DOHH2 (cell line): Measurements from ENCODE around the gene TPPP3.
"Not testable (repeated sequence)": the region's sequence is repeated elsewhere in the genome, so short reads cannot be mapped to it uniquely, and the experiment has no call there.

Source experiments
- H3F3A ChIP-seq: fragments of 200-600 bp; sonication (generic), shearing (Covaris generic); 2 replicates; pipeline ENCODE4 v1.6.0; 2016; ENCODE audit warnings: antibody characterized with exemption, mild to moderate bottlenecking; ENCODE audit not compliant: control insufficient read depth, insufficient read depth
- H3K27ac ChIP-seq: fragments of 200-600 bp; sonication (generic); 2 replicates; pipeline ENCODE4 v1.5.1; 2014; ENCODE audit warnings: low read depth, mild to moderate bottlenecking, low read length, moderate library complexity
- H3K27me3 ChIP-seq: fragments of 200-600 bp; sonication (generic); 2 replicates; pipeline ENCODE4 v1.6.1; 2014; ENCODE audit warnings: mild to moderate bottlenecking, low read length, mixed read lengths; ENCODE audit not compliant: control insufficient read depth
- H3K36me3 ChIP-seq: fragments of 200-600 bp; sonication (generic); 2 replicates; pipeline ENCODE4 v1.6.1; 2014; ENCODE audit warnings: mild to moderate bottlenecking, low read length, moderate library complexity, mixed read lengths; ENCODE audit not compliant: control insufficient read depth
- H3K4me1 ChIP-seq: fragments of 200-600 bp; sonication (generic); 2 replicates; pipeline ENCODE4 v1.6.1; 2014; ENCODE audit warnings: mild to moderate bottlenecking, low read length, mixed read lengths; ENCODE audit not compliant: control insufficient read depth
- H3K4me2 ChIP-seq: fragments of 200-600 bp; sonication (generic); 2 replicates; pipeline ENCODE4 v1.6.0; 2014; ENCODE audit warnings: mild to moderate bottlenecking, low read length, moderate library complexity
- H3K4me3 ChIP-seq: fragments of 200-600 bp; sonication (generic); 2 replicates; pipeline ENCODE4 v1.5.1; 2014; ENCODE audit warnings: mild to moderate bottlenecking, low read length, mixed read lengths
- H3K79me2 ChIP-seq: fragments of 200-600 bp; sonication (generic); 2 replicates; pipeline ENCODE4 v1.6.1; 2014; ENCODE audit warnings: mild to moderate bottlenecking, low read length, mixed read lengths; ENCODE audit not compliant: control insufficient read depth
- H3K9me2 ChIP-seq: fragments of 200-600 bp; sonication (generic); replicated peaks from 2 replicates; pipeline ENCODE4 v1.6.1; 2014; ENCODE audit warnings: mild to moderate bottlenecking, low read length, mixed read lengths; ENCODE audit not compliant: control insufficient read depth
- H3K9me3 ChIP-seq: fragments of 200-600 bp; sonication (generic); 2 replicates; pipeline ENCODE4 v1.6.1; 2014; ENCODE audit warnings: antibody characterized with exemption, low read length, mixed read lengths; ENCODE audit not compliant: control insufficient read depth, insufficient read depth
- H4K20me1 ChIP-seq: fragments of 200-600 bp; sonication (generic); 2 replicates; pipeline ENCODE4 v1.6.0; 2014; ENCODE audit warnings: low read depth, mild to moderate bottlenecking, antibody characterized with exemption, low read length, moderate library complexity; ENCODE audit not compliant: control insufficient read depth, insufficient read depth
- EZH2phosphoT487 ChIP-seq: fragments of 200-600 bp; sonication (generic); IDR thresholded peaks from 2 replicates; pipeline ENCODE4 v1.6.1; 2017; ENCODE audit warnings: borderline replicate concordance, mild to moderate bottlenecking, antibody characterized with exemption, low read length, moderate library complexity, mixed read lengths
- TF ChIP-seq, protein P1 (sequence below): fragments of 200-600 bp; sonication (generic); IDR thresholded peaks from one replicate; pipeline ENCODE4 v1.5.1; 2014; ENCODE audit warnings: antibody characterized with exemption, mild to moderate bottlenecking, low read depth, low read length; ENCODE audit not compliant: poor library complexity, severe bottlenecking

Gene TPPP3

DNA sequence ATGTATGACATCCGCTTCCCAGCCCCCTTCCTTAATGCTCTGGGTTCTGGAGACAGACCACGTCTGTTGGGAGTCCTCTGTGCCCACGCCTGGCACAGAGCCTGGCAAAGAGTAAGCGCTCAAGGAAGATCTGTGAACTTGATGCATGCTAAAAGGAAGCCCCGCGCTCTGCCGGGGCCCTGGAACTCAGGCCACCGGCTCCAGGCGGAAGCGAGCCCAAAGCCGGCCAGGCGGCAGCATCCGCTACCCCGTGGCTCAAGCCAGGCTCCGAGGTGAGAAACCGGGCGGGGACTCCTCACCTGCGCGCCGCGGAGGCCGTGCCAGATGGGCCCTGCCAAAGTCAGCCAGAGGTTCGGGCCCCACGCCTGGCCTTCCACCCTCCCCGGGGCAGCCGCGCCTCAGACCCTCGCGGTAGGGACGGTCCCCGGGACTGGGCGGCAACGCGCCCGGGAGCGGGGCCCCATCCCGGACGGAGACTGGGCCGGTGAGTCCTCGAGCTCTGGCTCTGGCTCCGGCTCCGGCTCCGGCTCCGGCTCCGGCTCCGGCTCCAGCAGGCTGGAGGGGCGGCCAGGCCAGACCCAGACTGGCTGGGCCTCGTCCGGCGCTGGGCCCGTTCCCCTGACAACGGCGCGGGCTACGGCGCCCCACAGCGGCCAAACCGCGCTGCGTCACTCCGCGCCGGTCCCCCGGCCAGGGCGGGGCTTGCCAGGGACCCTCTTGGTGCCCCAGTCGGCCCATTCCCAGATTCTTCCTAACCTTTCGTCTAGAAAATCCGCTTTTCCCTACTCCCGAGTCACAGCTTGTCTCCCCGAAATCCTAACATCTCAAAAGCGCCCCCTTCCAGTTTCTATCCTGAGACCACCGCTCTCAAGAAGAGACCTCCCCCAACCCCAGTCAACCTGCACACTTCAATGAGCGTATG lies 22.8 kb upstream of the TPPP3 start, which contains the start of gene ZDHHC1:
Gene ZDHHC1, minus strand, starts transcription at position 606 of the 922 bp plus-strand sequence. CDS start 8,702 bp downstream, outside the sequence.
- Histone ChIP-seq H3K9me2 (no peaks in the 10 kb centered on the region), H3F3A (no peaks in the 10 kb centered on the region), H3K4me3 (peak within 1 kb of the TSS; percentile 72), H3K4me1 (peaks cover 14% of the 10 kb centered on the region), H3K4me2 (peak within 1 kb of the TSS; percentile 79), H3K36me3 (no peaks in the 10 kb centered on the region), H3K79me2 (no peaks in the 10 kb centered on the region), H3K27me3 (peaks cover 35% of the 10 kb centered on the region), H3K9me3 (no peaks in the 10 kb centered on the region), H3K27ac (no peak within 1 kb of the TSS), H4K20me1 (no peaks in the 10 kb centered on the region)
- no peak for TF ChIP-seq EZH2phosphoT487
- TF ChIP-seq, protein P1, sequence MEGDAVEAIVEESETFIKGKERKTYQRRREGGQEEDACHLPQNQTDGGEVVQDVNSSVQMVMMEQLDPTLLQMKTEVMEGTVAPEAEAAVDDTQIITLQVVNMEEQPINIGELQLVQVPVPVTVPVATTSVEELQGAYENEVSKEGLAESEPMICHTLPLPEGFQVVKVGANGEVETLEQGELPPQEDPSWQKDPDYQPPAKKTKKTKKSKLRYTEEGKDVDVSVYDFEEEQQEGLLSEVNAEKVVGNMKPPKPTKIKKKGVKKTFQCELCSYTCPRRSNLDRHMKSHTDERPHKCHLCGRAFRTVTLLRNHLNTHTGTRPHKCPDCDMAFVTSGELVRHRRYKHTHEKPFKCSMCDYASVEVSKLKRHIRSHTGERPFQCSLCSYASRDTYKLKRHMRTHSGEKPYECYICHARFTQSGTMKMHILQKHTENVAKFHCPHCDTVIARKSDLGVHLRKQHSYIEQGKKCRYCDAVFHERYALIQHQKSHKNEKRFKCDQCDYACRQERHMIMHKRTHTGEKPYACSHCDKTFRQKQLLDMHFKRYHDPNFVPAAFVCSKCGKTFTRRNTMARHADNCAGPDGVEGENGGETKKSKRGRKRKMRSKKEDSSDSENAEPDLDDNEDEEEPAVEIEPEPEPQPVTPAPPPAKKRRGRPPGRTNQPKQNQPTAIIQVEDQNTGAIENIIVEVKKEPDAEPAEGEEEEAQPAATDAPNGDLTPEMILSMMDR: peak; percentile 78

DNA sequence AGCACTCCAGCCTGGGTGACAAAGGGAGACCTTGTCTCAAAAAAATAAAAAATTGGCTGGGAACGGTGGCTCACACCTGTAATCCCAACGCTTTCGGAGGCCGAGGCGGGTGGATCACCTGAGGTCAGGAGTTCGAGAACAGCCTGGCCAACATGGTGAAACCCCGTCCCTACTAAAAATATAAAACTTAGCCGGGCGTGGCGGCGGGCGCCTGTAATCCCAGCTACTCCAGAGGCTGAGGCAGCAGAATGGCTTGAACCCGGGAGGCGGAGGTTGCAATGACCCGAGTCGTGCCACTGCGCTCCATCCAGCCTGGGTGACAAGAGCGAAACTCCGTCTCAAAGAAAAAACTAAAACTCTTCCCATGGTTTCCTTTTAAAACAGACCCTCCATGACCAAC lies 22.1 kb upstream of the TPPP3 start:
- not testable (repeated sequence) for H3K79me2 ChIP-seq, H3K27ac ChIP-seq, H3K9me3 ChIP-seq, H4K20me1 ChIP-seq, H3K36me3 ChIP-seq, H3F3A ChIP-seq, H3K9me2 ChIP-seq
- Histone ChIP-seq H3K4me1 (peaks cover 14% of the 10 kb centered on the region), H3K4me2 (peak overlapping the region; percentile 79), H3K27me3 (peaks cover 35% of the 10 kb centered on the region), H3K4me3 (peak overlapping the region; percentile 72)

DNA sequence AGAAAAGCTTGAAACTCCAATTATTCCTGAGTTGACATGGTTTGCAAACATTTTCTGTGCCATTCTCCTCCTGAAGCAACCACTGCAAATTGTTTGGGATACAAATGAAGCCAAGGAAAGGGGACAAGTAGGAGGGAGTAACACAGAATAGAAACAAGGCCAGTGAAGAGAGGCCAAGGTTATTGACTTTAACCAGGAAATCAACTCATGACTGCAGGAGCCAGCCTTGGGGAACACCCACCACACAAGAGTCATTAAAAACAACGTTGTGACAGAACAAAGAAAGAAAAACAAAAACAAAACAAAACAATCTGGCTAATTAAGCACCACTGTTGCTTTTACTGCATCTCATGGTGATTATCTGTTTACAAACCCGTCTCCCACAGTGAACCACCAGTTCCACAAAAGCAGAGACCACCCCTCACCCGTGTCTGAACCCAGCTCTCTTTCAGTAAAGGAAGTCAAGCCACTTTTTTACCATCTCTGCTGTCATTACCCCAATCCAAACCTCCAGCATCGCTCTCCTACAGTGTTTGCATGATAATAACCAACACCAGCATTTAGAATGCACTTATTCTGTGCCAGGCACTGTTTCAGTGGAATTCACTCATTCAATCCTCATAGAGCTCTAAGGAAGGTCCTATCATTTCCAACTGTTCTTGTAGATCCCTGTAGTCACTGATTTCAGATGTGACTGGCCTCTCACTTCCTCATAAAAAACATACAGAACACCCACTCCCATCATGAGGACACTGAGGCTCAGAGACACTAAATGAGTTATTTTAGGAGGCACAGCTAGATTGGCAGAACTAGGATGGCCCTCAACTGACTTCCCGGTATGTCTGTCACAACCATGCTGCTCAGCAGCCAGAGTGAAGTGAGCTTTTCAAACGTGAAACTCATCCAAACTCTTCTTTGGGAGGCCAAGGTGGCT lies 20.9 kb upstream of the TPPP3 start:
- no peaks in the 10 kb centered on the region for H3K9me2 ChIP-seq
- no peak overlapping the region for H3K4me3 ChIP-seq
- H3K36me3 ChIP-seq: no peaks in the 10 kb centered on the region
- no peak overlapping the region for H3K27ac ChIP-seq
- peaks cover 14% of the 10 kb centered on the region for H3K4me1 ChIP-seq
- no peak overlapping the region for H3K4me2 ChIP-seq
- no peaks in the 10 kb centered on the region for H3F3A ChIP-seq
- TF ChIP-seq, protein P1: no peak
- TF ChIP-seq EZH2phosphoT487: no peak
- no peaks in the 10 kb centered on the region for H4K20me1 ChIP-seq
- H3K9me3 ChIP-seq: no peaks in the 10 kb centered on the region
- peaks cover 30% of the 10 kb centered on the region for H3K27me3 ChIP-seq
- no peaks in the 10 kb centered on the region for H3K79me2 ChIP-seq
